22Rv1 (cell line): ENCODE results near the gene S100A3.

Experiments used
- CTCF ChIP-seq: fragments of 450-650 bp; IDR thresholded peaks from 2 replicates; pipeline ENCODE4 v1.5.1; 2017; ENCODE audit warnings: mild to moderate bottlenecking
- ZFX ChIP-seq: fragments of 450-650 bp; IDR thresholded peaks from 2 replicates; pipeline ENCODE4 v1.6.1; 2017; ENCODE audit warnings: antibody characterized with exemption, borderline replicate concordance

- no peak for TF ChIP-seq CTCF
- TF ChIP-seq ZFX = no peak
Measured at GRCh38 chr1:153570874-153571273, 21.8 kb upstream of the S100A3 start.
